ENCODE measurements around the gene MAPK8. TPM values are rescaled to one million over a fixed set of nuclear protein-coding genes. Genes with fewer than 3 reads are reported as not detected.

MAPK8 gene
- total and polyA plus RNA-seq, 9 of the 15 experiments (the other 6 are each of a cell fraction or from before 2014, with no cell fraction given): 6.4 to 159 (median 71.0) TPM

DNA sequence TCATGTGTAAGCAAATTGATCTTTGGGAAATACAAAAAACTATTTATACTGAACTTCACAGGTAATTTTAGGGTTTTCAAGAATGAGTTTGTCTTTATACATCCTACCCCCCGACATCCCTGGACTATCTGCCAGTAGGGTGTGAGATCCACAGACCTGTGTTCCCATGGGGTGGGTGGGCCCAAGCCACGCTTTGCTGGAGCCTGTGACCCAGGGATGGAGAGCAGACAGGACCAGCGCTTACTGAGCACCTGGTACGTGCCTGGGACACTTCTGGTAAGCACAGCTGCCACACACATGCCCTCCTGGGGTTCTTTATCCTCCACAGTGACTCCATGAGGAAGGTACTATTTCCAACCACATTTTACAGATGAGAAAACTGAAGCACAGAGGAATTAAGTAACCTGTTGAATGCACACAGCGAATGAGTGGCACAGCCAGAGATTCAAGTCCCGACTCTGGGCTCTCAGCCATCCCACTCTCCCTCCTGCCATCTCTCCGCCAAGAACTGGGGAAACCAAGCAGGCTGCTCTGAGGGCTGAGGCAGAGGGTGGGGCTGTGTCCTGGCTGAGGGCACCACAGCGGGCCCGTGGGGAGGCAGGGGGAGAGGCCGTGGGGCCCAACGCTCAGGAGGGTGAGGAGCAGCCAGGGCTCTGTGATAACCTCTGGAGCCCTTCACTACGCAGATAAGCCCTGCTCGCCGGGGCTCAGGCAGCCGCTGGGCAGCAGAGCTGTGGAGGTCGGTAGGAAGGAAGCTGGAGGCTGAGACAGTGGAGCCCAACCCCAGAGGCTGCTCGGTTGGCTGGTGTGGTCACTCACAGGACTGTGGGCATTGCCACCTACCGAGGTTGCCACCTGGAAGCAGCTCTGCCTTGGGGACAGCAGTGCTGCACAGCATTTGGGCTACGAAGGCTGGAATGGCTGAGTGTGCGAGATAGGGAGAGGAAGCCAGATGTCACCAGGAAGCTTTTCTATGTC is 174.2 kb downstream of the MAPK8 start (continued):
- 0 out of 2 replicates have a peak, but pooled peaks have one; percentile 9 for TF ChIP-seq ZNF79 (CRISPR knock-in tag; IDR thresholded peaks at IDR 0.05; ENCODE audit: low read depth)
- no peak for TF ChIP-seq U2AF2 (optimal IDR thresholded peaks at IDR 0.05; ENCODE audit: low read depth, low read length)
- TF ChIP-seq SMARCE1 (IDR thresholded peaks at IDR 0.05): peak; percentile 44; the same call in 1 of the 2 replicates
- TF ChIP-seq ZFP36 (IDR thresholded peaks at IDR 0.05; ENCODE audit: low read depth, low read length, partially characterized antibody): no peak
- peak; percentile 91 for TF ChIP-seq ERF (CRISPR knock-in tag; IDR thresholded peaks at IDR 0.05)
- TF ChIP-seq ZNF75A (CRISPR knock-in tag; IDR thresholded peaks at IDR 0.05): no peak
- TF ChIP-seq PHB2 (IDR thresholded peaks at IDR 0.05; ENCODE audit: low read depth): no peak
- no peak for TF ChIP-seq TAF15 (IDR thresholded peaks at IDR 0.05; ENCODE audit: low read depth, low read length)
- TF ChIP-seq, protein P1, sequence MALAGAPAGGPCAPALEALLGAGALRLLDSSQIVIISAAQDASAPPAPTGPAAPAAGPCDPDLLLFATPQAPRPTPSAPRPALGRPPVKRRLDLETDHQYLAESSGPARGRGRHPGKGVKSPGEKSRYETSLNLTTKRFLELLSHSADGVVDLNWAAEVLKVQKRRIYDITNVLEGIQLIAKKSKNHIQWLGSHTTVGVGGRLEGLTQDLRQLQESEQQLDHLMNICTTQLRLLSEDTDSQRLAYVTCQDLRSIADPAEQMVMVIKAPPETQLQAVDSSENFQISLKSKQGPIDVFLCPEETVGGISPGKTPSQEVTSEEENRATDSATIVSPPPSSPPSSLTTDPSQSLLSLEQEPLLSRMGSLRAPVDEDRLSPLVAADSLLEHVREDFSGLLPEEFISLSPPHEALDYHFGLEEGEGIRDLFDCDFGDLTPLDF (CRISPR knock-in tag; IDR thresholded peaks at IDR 0.05): no peak
- TF ChIP-seq ZZZ3 (IDR thresholded peaks at IDR 0.05): no peak
- TF ChIP-seq, protein P2, sequence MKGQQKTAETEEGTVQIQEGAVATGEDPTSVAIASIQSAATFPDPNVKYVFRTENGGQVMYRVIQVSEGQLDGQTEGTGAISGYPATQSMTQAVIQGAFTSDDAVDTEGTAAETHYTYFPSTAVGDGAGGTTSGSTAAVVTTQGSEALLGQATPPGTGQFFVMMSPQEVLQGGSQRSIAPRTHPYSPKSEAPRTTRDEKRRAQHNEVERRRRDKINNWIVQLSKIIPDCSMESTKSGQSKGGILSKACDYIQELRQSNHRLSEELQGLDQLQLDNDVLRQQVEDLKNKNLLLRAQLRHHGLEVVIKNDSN (CRISPR knock-in tag; IDR thresholded peaks at IDR 0.05): no peak
- TF ChIP-seq, protein P3, sequence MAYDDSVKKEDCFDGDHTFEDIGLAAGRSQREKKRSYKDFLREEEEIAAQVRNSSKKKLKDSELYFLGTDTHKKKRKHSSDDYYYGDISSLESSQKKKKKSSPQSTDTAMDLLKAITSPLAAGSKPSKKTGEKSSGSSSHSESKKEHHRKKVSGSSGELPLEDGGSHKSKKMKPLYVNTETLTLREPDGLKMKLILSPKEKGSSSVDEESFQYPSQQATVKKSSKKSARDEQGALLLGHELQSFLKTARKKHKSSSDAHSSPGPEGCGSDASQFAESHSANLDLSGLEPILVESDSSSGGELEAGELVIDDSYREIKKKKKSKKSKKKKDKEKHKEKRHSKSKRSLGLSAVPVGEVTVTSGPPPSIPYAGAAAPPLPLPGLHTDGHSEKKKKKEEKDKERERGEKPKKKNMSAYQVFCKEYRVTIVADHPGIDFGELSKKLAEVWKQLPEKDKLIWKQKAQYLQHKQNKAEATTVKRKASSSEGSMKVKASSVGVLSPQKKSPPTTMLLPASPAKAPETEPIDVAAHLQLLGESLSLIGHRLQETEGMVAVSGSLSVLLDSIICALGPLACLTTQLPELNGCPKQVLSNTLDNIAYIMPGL (CRISPR knock-in tag; IDR thresholded peaks at IDR 0.05): no peak
- TF ChIP-seq, protein P4, sequence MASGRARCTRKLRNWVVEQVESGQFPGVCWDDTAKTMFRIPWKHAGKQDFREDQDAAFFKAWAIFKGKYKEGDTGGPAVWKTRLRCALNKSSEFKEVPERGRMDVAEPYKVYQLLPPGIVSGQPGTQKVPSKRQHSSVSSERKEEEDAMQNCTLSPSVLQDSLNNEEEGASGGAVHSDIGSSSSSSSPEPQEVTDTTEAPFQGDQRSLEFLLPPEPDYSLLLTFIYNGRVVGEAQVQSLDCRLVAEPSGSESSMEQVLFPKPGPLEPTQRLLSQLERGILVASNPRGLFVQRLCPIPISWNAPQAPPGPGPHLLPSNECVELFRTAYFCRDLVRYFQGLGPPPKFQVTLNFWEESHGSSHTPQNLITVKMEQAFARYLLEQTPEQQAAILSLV (tag; IDR thresholded peaks at IDR 0.05): no peak
- no peak for TF ChIP-seq TCFL5 (CRISPR knock-in tag; conservative IDR thresholded peaks at IDR 0.05)
- no peak for TF ChIP-seq SOX6 (IDR thresholded peaks at IDR 0.05)
- TF ChIP-seq, protein P5, sequence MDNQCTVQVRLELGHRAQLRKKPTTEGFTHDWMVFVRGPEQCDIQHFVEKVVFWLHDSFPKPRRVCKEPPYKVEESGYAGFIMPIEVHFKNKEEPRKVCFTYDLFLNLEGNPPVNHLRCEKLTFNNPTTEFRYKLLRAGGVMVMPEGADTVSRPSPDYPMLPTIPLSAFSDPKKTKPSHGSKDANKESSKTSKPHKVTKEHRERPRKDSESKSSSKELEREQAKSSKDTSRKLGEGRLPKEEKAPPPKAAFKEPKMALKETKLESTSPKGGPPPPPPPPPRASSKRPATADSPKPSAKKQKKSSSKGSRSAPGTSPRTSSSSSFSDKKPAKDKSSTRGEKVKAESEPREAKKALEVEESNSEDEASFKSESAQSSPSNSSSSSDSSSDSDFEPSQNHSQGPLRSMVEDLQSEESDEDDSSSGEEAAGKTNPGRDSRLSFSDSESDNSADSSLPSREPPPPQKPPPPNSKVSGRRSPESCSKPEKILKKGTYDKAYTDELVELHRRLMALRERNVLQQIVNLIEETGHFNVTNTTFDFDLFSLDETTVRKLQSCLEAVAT (IDR thresholded peaks at IDR 0.05): no peak
- no peak for TF ChIP-seq FOXA1 (IDR thresholded peaks at IDR 0.05; ENCODE audit: borderline replicate concordance)
- no peak for TF ChIP-seq ZNF707 (CRISPR knock-in tag; conservative IDR thresholded peaks at IDR 0.05)
- TF ChIP-seq PPARD (CRISPR knock-in tag; IDR thresholded peaks at IDR 0.05): no peak
- no peak for TF ChIP-seq KLF10 (CRISPR knock-in tag; IDR thresholded peaks at IDR 0.05)
- no peak for TF ChIP-seq HOXB6 (CRISPR knock-in tag; IDR thresholded peaks at IDR 0.05; ENCODE audit: borderline replicate concordance)
- no peak for TF ChIP-seq XRCC5 (IDR thresholded peaks at IDR 0.05; ENCODE audit: low read depth, low read length)

Measured in K562 (cell line).